HFF-Myc (cell line): Measurements from ENCODE around the gene PRSS2.

Source experiments
- DNase-seq: peaks from one replicate; pipeline ENCODE4 v3.0.0-alpha.2; 2011; ENCODE audit warnings: low read depth; ENCODE audit errors: extremely low read depth
- H3K4me3 ChIP-seq: replicated peaks from 2 replicates; pipeline ENCODE4 v1.5.1; 2011; ENCODE audit warnings: low read depth, mild to moderate bottlenecking, control low read depth, low read length
- CTCF ChIP-seq: IDR thresholded peaks from 2 replicates; pipeline ENCODE4 v1.5.1; 2012; ENCODE audit warnings: mild to moderate bottlenecking, low read depth, low read length, control low read depth; ENCODE audit errors: missing control alignments

PRSS2 gene

GRCh38 chr7:142813699-142814098 is 42.9 kb downstream of the PRSS2 start:
- TF ChIP-seq CTCF, result no peak
- no peak for DNase-seq
- no peak overlapping the region for H3K4me3 ChIP-seq

- no peak overlapping the region for H3K4me3 ChIP-seq
- DNase-seq, result no peak
- no peak for TF ChIP-seq CTCF
Observed at GRCh38 chr7:142814451-142814850, 43.7 kb downstream of the PRSS2 start.

- H3K4me3 ChIP-seq, result no peak overlapping the region
- no peak for TF ChIP-seq CTCF
- DNase-seq, result no peak
Observed at GRCh38 chr7:142815134-142815533, 44.4 kb downstream of the PRSS2 start.

GRCh38 chr7:142817506-142817905 is 46.7 kb downstream of the PRSS2 start:
- H3K4me3 ChIP-seq, result no peak overlapping the region
- no peak for DNase-seq
- TF ChIP-seq CTCF, result no peak

GRCh38 chr7:142819530-142819929 is 48.8 kb downstream of the PRSS2 start:
- TF ChIP-seq CTCF, result no peak

GRCh38 chr7:142822714-142823113 is 51.9 kb downstream of the PRSS2 start:
- DNase-seq, result no peak
- H3K4me3 ChIP-seq, result no peak overlapping the region
- no peak for TF ChIP-seq CTCF

More at GRCh38 chr7:142819530-142819929, 48.8 kb downstream of the PRSS2 start:
- no peak overlapping the region for H3K4me3 ChIP-seq
- no peak for DNase-seq
